HG03060 (cell line): ENCODE measurements around the gene CNGB1.
"Not testable (repeated sequence)": the region's sequence is repeated elsewhere in the genome, so short reads cannot be mapped to it uniquely, and the experiment has no call there.

Source experiments
- ATAC-seq: cut with Tn5 transposase; IDR thresholded peaks from one replicate; pipeline ENCODE4 v1.9.1; 2021; ENCODE audit warnings: low read depth, moderate number of reproducible peaks; ENCODE audit not compliant: unreplicated experiment

Gene CNGB1

DNA sequence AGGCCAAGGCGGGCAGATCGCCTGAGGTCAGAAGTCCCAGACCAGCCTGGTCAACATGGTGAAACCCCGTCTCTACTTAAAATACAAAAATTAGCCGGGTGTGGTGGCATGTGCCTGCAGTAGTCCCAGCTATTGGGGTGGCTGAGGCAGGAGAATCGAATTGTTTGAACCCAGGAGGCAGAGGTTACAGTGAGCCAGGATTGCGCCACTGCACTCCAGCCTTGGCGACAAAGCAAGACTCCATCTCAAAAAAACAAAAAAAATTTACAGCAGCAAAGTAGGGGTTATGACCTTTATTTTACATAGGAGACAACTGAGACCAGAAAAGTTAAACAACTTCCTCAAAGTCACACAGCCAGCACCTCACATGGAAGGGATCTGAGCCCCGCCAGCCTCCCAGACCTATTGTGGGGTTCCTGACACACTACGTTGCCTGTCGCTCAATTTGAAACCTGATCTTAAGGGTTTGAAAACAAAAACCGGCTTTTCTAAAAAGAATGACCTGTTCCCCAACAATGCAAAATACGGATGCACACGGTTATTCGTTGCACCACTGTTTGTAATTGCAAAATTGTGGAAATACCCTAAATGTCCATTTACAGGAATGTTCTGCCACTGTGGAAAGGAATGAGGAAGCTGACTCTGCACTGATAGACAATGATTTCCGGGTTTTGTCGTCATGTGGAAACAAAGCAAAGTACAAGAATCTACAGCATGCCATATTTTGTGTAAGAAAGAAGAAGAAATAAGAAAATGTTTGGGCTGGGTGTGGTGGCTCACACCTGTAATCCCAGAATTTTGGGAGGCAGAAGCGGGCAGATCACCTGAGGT, 77.2 kb downstream of the CNGB1 start:
- no peak for ATAC-seq

DNA sequence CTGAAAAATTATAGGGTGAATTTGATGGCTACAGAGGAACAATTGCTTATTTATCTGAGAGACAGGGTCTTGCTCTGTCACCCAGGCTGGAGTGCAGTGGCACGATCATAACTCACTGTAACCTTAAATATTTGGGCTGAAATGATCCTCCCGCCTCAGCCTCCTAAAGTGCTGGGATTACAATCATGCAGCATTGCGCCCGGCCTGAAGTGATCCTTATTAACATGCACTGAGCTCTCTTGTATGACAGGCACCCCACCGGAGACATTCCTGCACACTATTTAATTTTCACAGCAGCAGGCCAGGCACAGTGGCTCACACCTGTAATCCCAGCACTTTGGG, 77.7 kb downstream of the CNGB1 start:
- no peak for ATAC-seq

DNA sequence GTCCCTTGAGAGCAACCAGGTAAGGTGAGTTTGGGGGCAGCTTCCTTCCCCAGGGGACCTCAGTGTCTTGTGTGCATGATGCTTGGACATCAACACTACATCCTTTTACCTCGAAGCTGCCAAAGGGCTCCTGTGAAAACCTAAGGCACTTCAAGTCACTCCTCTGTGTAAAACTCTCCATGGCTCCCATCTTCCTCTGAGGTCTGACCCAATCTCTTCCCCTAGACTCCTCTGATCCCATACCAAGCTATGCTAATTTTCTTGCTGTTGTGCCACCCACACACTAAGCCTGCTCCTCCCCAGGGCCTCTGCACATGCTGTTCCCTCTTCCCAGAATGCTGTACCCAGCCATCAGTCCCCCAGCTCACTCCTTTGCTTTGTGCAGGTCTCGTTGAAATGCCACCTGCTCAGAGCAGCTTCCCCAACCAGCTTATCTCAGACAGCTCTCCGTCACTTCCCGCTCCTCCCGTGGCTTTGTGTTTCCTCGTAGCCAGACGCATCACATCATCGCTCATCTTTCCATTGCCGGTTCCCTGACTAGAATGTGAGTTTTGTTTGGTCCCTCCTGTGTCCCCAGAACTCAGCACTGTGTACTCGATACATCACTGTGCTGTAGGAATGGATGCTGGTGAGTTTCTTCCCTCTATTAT, 78.4 kb downstream of the CNGB1 start:
- no peak for ATAC-seq

DNA sequence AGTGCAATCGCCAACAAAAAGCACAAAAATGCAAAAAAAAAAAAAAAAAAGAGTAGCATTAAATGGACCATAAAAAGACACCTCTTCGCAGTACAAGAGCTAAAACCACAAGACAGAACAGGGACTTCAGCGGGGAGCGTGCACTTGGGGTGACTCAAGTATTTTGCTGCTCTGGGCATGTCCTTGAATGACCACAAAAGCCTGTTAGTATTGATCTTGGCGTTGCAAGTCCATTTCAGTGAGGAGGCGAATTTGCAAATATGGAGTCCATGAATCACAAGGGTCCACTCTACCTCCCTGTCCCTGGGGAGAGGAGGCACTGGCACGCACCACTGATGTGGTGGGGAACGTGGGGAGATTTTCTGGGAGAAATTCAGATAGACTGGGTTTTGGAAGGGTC, 78.9 kb downstream of the CNGB1 start:
- no peak for ATAC-seq

- ATAC-seq = no peak
Observed at GRCh38 chr16:57890752-57891111, 80.2 kb downstream of the CNGB1 start.

- ATAC-seq = no peak
Observed at GRCh38 chr16:57889960-57890751, 80.8 kb downstream of the CNGB1 start.

DNA sequence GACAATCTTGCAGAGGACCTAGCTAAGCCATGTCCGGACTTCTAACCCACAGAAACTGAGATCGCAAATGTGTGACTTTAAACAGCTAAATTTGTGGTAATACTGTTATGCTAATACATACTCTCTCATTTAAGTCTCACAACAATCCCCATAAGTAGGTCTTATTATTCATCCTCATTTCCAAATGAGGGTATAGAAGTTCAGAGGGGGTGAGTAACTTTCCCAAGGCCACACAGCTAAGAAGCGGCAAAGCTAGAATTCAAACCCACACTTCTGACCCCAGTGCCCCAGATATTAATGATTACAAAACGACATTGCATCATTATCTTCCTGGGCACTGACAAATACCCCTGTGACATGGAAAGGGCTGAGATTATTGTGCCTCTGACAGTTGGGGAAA, 81.4 kb downstream of the CNGB1 start:
- no peak for ATAC-seq

GRCh38 chr16:57889111-57889510, 81.8 kb downstream of the CNGB1 start:
- ATAC-seq = no peak

- ATAC-seq = no peak
Observed at GRCh38 chr16:57888128-57888527, 82.8 kb downstream of the CNGB1 start.

- no peak for ATAC-seq
Observed at GRCh38 chr16:57887711-57888110, 83.2 kb downstream of the CNGB1 start.

- no peak for ATAC-seq
Observed at GRCh38 chr16:57886427-57886826, 84.5 kb downstream of the CNGB1 start.

- ATAC-seq = no peak
Observed at GRCh38 chr16:57884655-57885133, 86.2 kb downstream of the CNGB1 start.

DNA sequence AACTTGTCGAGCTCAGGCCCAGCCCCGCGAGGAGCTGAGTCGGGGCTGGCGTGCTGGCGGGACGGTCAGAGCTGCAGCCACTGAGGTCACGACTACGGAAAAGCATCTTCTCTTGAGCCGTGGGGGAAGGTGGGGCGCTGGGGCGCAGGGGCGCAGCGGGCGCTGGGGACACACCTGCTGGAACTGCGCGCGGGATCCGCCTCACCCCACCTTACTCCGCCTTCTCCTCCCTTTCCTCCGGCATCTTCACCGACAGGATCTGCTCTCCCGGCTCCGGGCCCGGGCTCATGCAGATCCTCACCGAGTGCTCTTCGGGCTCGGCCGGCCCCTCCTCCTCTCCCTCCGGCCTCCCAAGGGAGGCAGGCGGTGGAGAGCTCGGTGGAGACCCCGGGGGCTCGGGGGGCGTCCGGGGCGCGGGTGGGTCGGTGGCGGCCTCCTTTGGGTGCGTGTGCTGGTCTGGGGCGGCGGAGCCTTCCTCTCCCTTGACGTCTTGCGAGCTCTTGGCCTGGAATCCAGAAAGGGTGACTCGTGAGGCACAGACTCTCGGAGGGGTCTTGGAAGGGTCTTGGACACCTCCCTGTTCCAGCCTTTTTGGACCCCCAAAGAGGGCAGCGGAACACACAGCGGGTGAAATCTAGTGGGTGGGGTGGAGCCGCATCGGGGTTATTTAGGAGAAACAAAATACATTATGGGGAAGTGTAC, 86.8 kb downstream of the CNGB1 start:
- no peak for ATAC-seq

DNA sequence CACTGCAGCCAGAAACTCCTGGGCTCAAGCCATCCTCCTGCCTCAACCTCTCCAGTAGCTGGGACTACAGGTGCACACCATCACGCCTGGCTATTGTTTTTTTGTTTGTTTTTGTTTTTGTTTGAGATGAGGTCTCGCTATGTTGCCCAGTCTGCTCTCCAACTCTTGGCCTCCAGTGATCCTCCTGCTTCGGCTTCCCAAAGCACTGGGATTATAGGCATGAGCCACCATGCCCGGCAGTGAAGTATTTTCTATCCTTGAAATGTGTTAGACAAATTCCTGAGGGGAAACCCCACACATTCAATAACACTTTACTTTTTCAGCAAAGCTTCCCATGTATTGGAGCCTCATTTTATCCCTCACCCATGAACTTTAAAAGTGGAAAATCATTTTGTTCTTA, 87.4 kb downstream of the CNGB1 start:
- ATAC-seq = no peak

DNA sequence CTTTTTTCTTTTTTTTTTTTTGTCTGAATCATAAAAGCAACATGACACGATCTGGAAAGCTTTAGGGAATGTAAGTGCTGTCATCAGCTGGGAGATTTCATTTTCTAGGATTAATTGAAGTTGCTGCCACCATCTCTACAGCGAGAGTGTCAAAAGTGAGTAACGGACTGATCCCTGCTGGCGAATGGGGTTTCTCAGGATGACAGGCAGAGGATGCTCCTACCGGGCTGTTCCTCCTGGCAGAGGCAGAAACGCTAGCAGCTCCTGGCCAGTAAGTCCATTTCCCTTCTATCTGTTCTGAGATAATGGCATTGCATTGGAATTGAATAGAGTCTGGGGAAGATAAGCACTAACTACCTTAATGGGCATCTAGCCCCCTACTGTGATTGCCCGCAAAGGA, 88.1 kb downstream of the CNGB1 start:
- ATAC-seq = no peak

- no peak for ATAC-seq
Observed at GRCh38 chr16:57882206-57882605, 88.7 kb downstream of the CNGB1 start.

DNA sequence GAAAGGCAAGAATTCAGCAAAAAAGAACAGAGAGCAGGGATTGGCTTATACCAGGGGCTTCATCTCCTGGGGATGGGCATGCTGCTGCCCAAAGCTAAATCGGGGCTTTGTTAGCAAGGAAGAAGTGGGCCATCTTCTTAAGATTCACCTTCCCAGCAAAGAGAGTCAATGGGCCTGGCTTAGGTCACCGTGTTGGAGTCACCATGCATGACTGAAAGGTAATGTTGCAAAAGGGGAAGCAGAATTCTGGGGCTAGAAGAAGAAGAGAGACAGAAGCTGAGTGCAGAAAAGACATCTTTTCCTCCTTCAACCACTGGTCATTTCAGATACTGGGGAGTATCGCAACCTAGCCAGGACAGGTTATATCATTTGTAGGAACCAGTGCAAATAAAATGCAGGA, 92.3 kb downstream of the CNGB1 start:
- ATAC-seq = no peak

DNA sequence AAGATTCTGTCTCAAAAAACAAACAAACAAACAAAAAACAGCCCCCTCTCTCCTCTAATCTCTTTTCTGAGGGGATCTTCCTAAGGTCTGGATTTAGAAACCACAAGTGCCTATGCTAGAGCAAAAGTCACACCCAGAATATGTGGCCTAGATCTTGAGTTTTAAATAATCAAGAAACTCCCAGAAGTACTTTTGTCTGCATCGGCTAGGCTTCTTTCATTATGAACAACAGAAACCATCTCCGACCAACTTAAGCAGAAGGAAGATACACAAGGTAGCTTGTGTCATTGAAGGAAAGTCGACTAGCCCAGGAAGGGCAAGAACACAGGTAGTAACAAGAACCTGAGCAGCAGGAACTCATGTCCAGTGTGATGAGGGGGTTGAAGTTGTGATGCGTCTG, 94.7 kb downstream of the CNGB1 start:
- peak; percentile 44 for ATAC-seq

DNA sequence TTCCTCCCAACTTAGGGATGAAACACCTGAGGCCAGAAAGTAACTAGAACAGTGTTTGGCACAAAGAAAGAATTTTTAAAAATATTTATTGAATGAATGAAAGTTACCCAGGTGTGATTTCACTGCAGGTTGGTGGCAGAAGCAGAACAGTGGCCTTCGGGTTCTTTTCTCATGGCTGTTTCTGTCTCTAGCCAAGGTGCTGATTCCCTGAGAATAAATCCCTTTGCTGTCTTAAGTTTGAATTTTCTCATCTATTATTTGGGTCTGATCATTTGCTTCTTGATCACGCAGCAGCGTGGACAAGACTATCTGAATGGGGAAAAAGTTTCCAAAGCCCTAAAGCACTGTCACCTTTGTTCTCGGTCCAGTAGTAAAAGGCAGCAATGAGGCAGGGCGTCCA, 95.6 kb downstream of the CNGB1 start:
- ATAC-seq = no peak

DNA sequence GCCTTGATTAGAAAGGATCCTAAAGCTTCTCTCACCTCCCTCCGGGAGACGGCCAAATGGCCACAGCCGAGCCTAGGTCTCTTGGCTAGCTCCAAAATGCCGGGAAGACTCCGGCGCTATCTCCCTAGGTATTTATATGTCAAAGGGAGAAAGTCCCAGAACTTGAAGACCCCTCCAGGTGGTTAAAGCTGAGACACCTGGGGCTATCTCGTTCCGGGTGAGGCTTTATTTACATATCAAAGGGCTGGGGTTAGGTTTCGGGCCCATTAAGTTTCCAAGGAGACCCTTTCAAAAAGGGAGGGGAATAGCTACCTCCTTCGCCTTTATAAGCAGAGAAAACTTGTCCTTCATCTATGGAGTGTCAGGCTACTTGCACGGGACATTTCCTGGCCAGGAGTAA, 97.7 kb downstream of the CNGB1 start:
- ATAC-seq = no peak

DNA sequence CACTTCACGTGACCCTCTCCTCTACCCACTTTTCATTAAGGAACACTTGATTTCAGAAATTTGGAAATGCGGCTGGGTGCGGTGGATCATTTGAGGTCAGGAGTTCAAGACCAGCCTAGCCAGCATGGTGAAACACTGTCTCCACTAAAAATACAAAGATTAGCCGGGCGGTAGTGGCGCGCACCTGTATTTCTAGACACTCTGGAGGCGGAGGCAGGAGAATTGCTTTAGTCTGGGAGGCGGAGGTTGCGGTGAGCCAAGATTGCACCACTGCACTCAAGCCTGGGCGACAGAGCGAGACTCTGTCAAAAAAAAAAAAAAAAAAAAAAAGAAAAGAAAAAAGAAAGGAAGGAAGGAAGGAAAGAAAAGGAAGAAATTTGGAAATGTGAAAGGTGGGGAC, 98.2 kb downstream of the CNGB1 start:
- not testable (repeated sequence) for ATAC-seq
